Occipital lobe (tissue), 2 donors: Measurements from ENCODE around the gene GM2A. TPM values are rescaled to one million over a fixed set of nuclear protein-coding genes. Genes with fewer than 3 reads are reported as not detected.
"Not testable (repeated sequence)": the region's sequence is repeated elsewhere in the genome, so short reads cannot be mapped to it uniquely, and the experiment has no call there.

Experiments
- DNase-seq: peaks from one replicate; lab custom pipeline; 2025; lab: John Stamatoyannopoulos, UW
- total RNA-seq: library from RNA; depleted of rRNA; stranded (reverse); fragments of >200 nt; gene quantifications from one replicate; pipeline ENCODE4 v1.2.3, GENCODE V29; 2014

Gene GM2A
- total RNA-seq, 1 donor from 2014 or later, result 12.6 TPM

GRCh38 chr5:151251621-151252020 lies 1.4 kb upstream of the GM2A start:
- no peak for DNase-seq

DNA sequence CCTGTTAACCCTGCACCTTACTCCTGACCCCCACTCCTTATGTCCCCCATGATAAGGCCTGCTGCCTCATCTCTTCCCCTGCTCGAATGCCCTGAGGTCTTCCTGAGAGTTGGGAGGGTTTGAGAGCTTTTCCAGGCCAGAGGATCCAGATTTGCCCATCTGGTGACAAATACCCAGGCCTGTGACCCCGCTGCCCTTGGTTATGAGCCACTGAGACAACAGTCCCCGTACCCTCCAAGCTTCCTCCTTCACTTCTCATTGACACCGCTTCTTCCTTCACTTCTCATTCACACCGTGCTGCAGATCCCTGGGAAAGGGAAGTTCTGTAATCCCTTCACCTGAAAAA lies 593 bp downstream of the GM2A start:
- DNase-seq, result no peak

DNA sequence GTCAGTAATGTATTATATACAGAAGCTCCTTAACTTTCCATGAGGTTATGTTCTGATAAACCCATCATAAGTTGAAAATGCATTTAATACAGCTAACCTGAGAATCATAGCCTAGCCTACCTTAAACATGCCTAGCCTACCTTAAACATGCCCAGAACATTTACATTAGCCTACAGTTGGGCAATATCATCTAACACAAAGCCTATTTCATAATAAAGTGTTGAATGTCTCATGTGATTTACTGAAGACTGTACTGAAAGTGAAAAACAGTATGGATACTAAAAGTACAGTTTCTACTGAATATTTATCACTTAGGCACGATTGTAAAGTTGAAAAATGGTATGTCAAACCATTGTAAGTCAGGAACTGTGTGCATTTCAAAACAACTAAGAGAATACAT lies 1.6 kb downstream of the GM2A start:
- DNase-seq, result no peak

DNA sequence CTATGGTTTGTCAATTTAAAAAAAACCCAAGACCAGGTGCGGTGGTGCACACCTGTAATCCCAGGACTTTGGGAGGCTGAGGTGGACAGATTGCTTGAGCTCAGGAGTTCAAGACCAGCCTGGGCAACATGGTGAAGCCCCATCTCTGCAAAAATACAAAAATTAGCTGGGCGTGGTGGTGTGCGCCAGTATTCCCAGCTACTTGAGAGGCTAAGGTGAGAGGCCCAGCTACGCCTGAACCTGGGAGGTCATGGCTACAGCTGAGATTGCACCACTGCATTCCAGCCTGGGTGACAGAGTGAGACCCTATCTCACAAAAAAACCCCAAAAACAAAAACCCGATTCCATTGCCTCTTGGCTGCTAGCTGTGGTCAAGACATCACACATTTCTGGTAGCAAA lies 2.0 kb downstream of the GM2A start:
- not testable (repeated sequence) for DNase-seq

- no peak for DNase-seq
These were observed 2.8 kb downstream of the GM2A start for GRCh38 chr5:151255621-151256286.

DNA sequence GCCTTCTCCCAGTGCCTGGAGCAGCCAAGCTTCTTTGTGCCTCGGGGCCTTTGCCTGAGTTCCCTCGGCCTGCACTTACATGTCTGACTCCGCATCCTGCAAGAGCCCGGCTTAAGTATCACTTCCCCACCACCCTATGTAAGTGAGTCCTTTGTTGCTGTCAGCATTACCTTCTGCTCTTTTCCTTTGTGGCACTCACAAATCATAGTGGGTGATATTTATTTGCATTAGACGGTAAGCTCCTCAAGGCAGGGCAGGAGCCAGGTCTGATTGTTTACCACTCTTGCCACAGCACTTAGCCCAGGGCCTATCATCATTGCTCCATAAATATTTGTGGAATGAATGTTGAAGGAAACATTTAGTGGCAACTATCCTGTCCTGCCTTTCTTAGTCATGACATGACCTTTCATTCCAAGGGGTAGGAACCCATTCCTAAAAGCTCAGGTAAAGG lies 4.8 kb downstream of the GM2A start:
- no peak for DNase-seq

DNA sequence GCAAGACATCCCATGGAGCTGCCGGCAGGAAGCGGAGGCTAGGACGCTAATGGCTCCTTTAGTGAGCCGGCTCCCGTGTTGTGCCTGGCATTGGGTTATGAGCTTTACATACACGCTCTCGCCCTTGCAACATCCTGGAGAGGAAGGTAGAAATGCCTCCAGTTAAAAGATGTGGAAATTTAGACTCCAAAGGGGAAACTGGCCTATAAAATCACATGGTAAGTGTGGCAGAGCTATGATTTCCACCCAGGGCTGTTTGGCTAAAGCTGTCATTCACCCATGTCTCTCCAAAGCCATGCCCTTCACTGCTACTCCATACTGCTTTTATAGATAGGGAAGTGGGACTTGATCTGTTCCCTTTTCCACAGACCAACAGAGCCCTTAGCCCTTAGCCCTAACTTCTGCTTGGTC lies 5.2 kb downstream of the GM2A start:
- DNase-seq, result no peak

GRCh38 chr5:151258816-151259215 lies 5.8 kb downstream of the GM2A start:
- no peak for DNase-seq

DNA sequence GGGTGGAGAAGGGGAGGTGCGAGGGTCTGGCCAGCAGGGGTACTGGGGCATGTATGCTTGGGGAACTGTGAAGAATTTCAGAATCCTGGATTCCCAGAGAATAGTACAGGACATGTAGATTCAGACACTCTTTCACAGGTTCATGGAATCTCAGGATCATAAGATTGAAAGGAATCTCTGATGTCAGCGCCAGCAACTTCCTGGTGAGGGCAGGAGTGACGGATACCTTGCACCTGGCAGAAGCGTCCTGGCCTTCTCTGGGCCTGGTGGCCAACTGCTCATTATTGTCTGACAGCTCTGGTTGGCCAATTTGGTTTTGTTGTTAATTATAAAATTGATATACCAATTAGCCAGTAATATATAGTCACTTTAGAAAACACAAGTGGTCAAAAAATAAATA lies 6.9 kb downstream of the GM2A start:
- no peak for DNase-seq

GRCh38 chr5:151262532-151262931 lies 9.5 kb downstream of the GM2A start:
- no peak for DNase-seq

DNA sequence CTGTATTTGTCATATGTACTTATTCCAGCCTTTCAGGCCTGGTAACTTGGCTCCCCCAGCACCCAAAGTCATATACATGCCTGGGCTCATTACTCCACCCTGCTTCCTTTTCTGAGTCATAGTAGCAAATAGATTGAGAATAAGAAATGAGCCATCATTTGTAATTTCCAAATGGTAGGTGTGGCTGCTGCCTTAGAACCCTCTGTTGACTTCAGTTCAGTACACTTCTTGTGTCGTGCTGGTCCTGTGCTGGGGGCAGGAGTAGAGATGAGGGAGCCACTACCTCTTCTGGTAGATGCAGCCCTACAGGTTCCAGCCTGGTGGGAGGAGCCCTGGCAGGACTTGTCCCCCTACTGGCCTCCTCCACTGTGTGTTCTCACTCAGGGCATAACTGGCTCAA lies 11.1 kb downstream of the GM2A start:
- no peak for DNase-seq

DNA sequence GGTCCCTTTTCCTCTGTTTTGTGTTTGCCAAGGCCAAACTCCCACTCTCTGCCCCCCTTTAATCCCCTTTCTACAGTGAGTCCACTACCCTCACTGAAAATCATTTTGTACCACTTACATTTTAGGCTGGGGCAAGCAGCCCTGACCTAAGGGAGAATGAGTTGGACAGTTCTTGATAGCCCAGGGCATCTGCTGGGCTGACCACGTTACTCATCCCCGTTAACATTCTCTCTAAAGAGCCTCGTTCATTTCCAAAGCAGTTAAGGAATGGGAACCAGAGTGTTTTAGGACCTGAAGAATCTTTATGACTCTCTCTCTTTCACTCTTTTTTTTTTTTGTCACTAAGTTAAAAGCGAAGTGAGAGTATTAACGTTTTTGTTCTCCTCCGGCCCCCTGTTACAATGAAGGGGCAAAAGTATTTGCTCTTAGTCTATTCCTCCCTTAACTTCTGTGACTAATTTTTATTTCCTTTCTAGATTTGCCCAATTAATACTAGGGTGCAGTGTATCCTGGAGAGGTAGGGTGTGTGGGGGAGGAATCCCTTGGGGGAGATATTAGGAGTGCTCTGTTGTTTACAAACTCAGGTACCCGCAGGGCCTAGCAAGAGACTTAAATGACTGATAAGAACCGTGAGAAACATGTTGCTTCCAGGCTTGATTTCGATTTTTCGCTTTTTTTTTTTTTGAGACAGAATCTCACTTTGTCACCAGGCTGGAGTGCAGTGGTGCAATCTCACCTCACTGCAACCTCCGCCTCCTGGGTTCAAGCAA lies 14.7 kb downstream of the GM2A start:
- DNase-seq, result no peak

DNA sequence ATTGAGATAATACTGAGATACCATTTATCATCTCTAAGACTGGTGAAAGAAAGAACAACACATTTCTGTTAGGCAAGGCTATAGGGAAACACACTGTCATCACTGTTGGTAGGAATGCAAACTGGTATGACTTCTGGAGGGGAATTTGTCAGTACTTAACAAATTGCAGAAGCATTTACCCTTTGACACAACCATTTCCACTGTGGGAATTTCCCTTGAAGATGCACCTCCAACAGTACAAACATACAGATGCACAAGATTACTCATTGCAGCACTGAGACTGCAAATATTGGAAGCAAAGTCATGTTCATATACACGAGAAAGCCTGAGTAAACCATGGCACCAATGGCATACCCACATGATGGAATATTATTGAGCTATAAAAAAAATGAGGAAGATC lies 17.6 kb downstream of the GM2A start:
- no peak for DNase-seq

- no peak for DNase-seq
These were observed 18.4 kb downstream of the GM2A start for GRCh38 chr5:151271336-151271735.

- no peak for DNase-seq
These were observed 21.7 kb downstream of the GM2A start for GRCh38 chr5:151274666-151275065.

GRCh38 chr5:151275803-151276202 lies 22.8 kb downstream of the GM2A start:
- no peak for DNase-seq

DNA sequence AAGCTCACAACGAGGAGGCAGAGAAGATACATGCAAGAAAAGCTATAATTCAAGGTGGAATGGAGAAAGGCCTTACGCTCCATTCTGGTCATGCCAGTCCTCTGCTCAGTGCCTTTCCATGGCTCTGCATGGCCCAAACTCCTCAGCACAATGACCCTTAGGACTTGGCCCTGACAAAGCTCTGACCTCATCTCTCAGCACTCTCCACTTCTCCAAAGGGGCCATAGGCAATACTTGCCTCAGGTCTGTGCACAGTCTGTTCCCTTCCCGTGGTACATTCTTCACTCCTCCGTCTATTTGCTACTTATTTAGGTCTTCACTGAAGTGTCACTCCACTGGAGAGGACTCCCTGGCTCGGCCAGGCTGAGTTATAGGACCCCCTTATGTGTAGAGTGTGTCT lies 25.9 kb downstream of the GM2A start:
- DNase-seq, result no peak

DNA sequence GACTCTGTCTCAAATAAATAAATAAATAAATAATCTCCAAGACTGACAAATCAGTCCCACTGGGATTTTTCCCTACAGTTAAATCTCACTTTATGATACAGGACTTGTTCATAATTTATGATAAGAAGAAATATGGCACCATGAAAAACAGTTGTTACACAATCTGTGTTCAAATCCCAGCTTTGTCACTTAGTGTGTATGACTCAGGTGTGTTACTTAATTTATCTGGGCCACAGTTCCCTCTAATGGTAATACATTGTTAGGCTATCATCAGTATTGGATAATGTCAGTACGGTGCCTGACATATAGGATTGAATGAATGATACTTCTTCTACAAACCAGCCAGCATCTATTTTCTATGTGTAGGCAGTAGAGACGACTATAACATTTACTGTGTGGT lies 27.5 kb downstream of the GM2A start:
- DNase-seq, result no peak

GRCh38 chr5:151281001-151281639 lies 28.1 kb downstream of the GM2A start:
- no peak for DNase-seq

- DNase-seq, result no peak
These were observed 30.3 kb downstream of the GM2A start for GRCh38 chr5:151283120-151283825.

- no peak for DNase-seq
These were observed 31.5 kb downstream of the GM2A start for GRCh38 chr5:151284392-151284967.

DNA sequence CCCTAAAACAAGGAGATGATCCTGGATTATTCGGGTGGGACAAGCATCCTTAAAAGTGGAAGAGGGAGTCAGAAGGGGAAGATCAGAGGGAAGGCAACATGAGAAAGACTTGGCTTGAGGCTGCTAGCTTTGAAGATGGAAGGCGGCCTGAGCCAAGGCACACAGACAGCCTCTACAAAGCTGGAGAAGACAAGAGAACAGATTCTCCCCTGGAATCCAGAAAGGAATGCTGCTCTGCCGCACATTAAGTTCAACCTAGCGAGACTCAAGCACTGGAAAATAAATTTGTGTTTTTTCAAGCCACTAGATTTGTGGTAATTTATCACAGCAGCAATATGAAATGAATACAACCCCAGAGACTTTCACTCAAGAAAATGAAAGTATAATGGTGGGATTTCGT lies 32.7 kb downstream of the GM2A start:
- DNase-seq, result no peak
